ENCODE data around the gene RACGAP1.
"Not testable (repeated sequence)": the region's sequence is repeated elsewhere in the genome, so short reads cannot be mapped to it uniquely, and the experiment has no call there.

RACGAP1 gene

GRCh38 chr12:50055831-50056638, 30.7 kb upstream of the RACGAP1 start:
- DNase-seq, result peak; percentile 37

GRCh38 chr12:50053583-50053982, 28.3 kb upstream of the RACGAP1 start:
- DNase-seq, result no peak

- DNase-seq, result no peak
Measured at GRCh38 chr12:50052964-50053363, 27.7 kb upstream of the RACGAP1 start.

- DNase-seq, result no peak
Measured at GRCh38 chr12:50052544-50052943, 27.2 kb upstream of the RACGAP1 start.

- no peak for DNase-seq
Measured at GRCh38 chr12:50051101-50051806, 26.0 kb upstream of the RACGAP1 start.

GRCh38 chr12:50050410-50051098, 25.3 kb upstream of the RACGAP1 start:
- DNase-seq, result no peak

- no peak for DNase-seq
Measured at GRCh38 chr12:50050119-50050385, 24.8 kb upstream of the RACGAP1 start.

- DNase-seq, result no peak
Measured at GRCh38 chr12:50049254-50050118, 24.2 kb upstream of the RACGAP1 start.

- no peak for DNase-seq
Measured at GRCh38 chr12:50047693-50048250, 22.5 kb upstream of the RACGAP1 start.

GRCh38 chr12:50043854-50044253, 18.6 kb upstream of the RACGAP1 start:
- no peak for DNase-seq

- no peak for DNase-seq
Measured at GRCh38 chr12:50043308-50043707, 18.0 kb upstream of the RACGAP1 start.

- no peak for DNase-seq
Measured at GRCh38 chr12:50042693-50043092, 17.4 kb upstream of the RACGAP1 start.

GRCh38 chr12:50041962-50042361, 16.7 kb upstream of the RACGAP1 start:
- no peak for DNase-seq

GRCh38 chr12:50041062-50041860, 16.0 kb upstream of the RACGAP1 start:
- DNase-seq, result no peak

GRCh38 chr12:50040657-50041056, 15.4 kb upstream of the RACGAP1 start:
- DNase-seq, result no peak

- peak; percentile 64 for DNase-seq
Measured at GRCh38 chr12:50039151-50039835, 14.0 kb upstream of the RACGAP1 start.

- DNase-seq, result no peak
Measured at GRCh38 chr12:50038336-50038735, 13.0 kb upstream of the RACGAP1 start.

- DNase-seq, result no peak
Measured at GRCh38 chr12:50032854-50033581, 7.7 kb upstream of the RACGAP1 start.

GRCh38 chr12:50032515-50032853, 7.2 kb upstream of the RACGAP1 start:
- DNase-seq, result no peak

GRCh38 chr12:50030449-50030848, 5.2 kb upstream of the RACGAP1 start:
- not testable (repeated sequence) for DNase-seq

- DNase-seq, result no peak
Measured at GRCh38 chr12:50026691-50027090, 1.4 kb upstream of the RACGAP1 start.
